IPS-18c (cell line): ENCODE data around the gene CMC2.
A peak's percentile ranks its signal among the peaks of the same experiment; 100 is the strongest.

Source experiments
- H3K4me3 ChIP-seq: 2 replicates; pipeline ENCODE4 v1.7.0; 2013; ENCODE audit warnings: low read depth, mild to moderate bottlenecking, low read length, moderate library complexity; ENCODE audit not compliant: insufficient read depth
- H3K9me3 ChIP-seq: one replicate; pipeline ENCODE4 v1.6.1; 2013; ENCODE audit warnings: mild to moderate bottlenecking, low read length, moderate library complexity; ENCODE audit not compliant: control insufficient read depth, insufficient read depth

CMC2 gene

GRCh38 chr16:81006813-81007695, at the start of gene CMC2, which contains the start of gene CENPN:
Gene CMC2 (minus strand): TSS chr16:81006885. CDS start chr16:80997394, 9,491 bp downstream.
Gene CENPN (plus strand): TSS chr16:81007214. CDS start chr16:81011940, 4,726 bp downstream.
- Histone ChIP-seq H3K9me3 (no peaks in the 10 kb centered on the region), H3K4me3 (peak within 1 kb of the TSS; percentile 98)

- H3K9me3 ChIP-seq = no peaks in the 10 kb centered on the region
- H3K4me3 ChIP-seq = no peak overlapping the region
Observed at GRCh38 chr16:81053761-81054160, 47.1 kb upstream of the CMC2 start.

- Histone ChIP-seq H3K4me3 (no peak overlapping the region), H3K9me3 (no peaks in the 10 kb centered on the region)
Observed at GRCh38 chr16:81042821-81043220, 36.1 kb upstream of the CMC2 start.

- no peak overlapping the region for H3K4me3 ChIP-seq
- H3K9me3 ChIP-seq = no peaks in the 10 kb centered on the region
Observed at GRCh38 chr16:81041696-81042095, 35.0 kb upstream of the CMC2 start.

- Histone ChIP-seq H3K4me3 (no peak overlapping the region), H3K9me3 (no peaks in the 10 kb centered on the region)
Observed at GRCh38 chr16:81040842-81041241, 34.2 kb upstream of the CMC2 start.

- Histone ChIP-seq H3K9me3 (no peaks in the 10 kb centered on the region), H3K4me3 (no peak overlapping the region)
Observed at GRCh38 chr16:81040131-81040530, 33.4 kb upstream of the CMC2 start.

GRCh38 chr16:81036751-81037350, 30.2 kb upstream of the CMC2 start:
- peak overlapping the region; percentile 47 for H3K4me3 ChIP-seq
- H3K9me3 ChIP-seq = no peaks in the 10 kb centered on the region

GRCh38 chr16:81035975-81036750, 29.5 kb upstream of the CMC2 start:
- Histone ChIP-seq H3K4me3 (peak overlapping the region; percentile 47), H3K9me3 (no peaks in the 10 kb centered on the region)

GRCh38 chr16:81035398-81035974, 28.8 kb upstream of the CMC2 start, which contains the start of gene ATMIN:
Gene ATMIN (plus strand): TSS chr16:81035842. CDS start chr16:81035871, 29 bp downstream.
- H3K9me3 ChIP-seq = no peaks in the 10 kb centered on the region

GRCh38 chr16:81029930-81030604, 23.4 kb upstream of the CMC2 start:
- H3K9me3 ChIP-seq = no peaks in the 10 kb centered on the region
- H3K4me3 ChIP-seq = no peak overlapping the region

More at GRCh38 chr16:81035398-81035974, 28.8 kb upstream of the CMC2 start, which contains the start of gene ATMIN:
- peak within 1 kb of the TSS; percentile 47 for H3K4me3 ChIP-seq

- H3K9me3 ChIP-seq = no peaks in the 10 kb centered on the region
- no peak overlapping the region for H3K4me3 ChIP-seq
Observed at GRCh38 chr16:81026429-81026828, 19.7 kb upstream of the CMC2 start.

- no peak overlapping the region for H3K4me3 ChIP-seq
- H3K9me3 ChIP-seq = no peaks in the 10 kb centered on the region
Observed at GRCh38 chr16:81018496-81018895, 11.8 kb upstream of the CMC2 start.

GRCh38 chr16:81014672-81015071, 8.0 kb upstream of the CMC2 start:
- H3K4me3 ChIP-seq = no peak overlapping the region
- H3K9me3 ChIP-seq = no peaks in the 10 kb centered on the region

GRCh38 chr16:81012974-81013373, 6.3 kb upstream of the CMC2 start:
- Histone ChIP-seq H3K9me3 (no peaks in the 10 kb centered on the region), H3K4me3 (no peak overlapping the region)

GRCh38 chr16:81008505-81008789, 1.8 kb upstream of the CMC2 start:
- H3K9me3 ChIP-seq = no peaks in the 10 kb centered on the region
- no peak overlapping the region; the same call in 1 of the 2 replicates for H3K4me3 ChIP-seq

GRCh38 chr16:81006211-81006812, 373 bp downstream of the CMC2 start:
- peak overlapping the region; percentile 98 for H3K4me3 ChIP-seq
- H3K9me3 ChIP-seq = no peaks in the 10 kb centered on the region
